Pancreas (tissue), 10 donors: ENCODE measurements around the gene ARL8A. TPM values are rescaled to one million over a fixed set of nuclear protein-coding genes. Genes with fewer than 3 reads are reported as not detected.

Experiments used
- ATAC-seq, 4 donors: fragments of 200-7000 bp; cut with Tn5 transposase; one replicate each; pipeline versions ENCODE4 v1.8.0 to v1.9.1; 2020; ENCODE audit warnings: mild to moderate bottlenecking in 4 of 4, moderate library complexity in 4 of 4
- DNase-seq, 6 donors: peaks; one replicate each; pipeline ENCODE4 v3.0.0-alpha.2; 2020
- FAIRE-seq: peaks from 2 replicates; lab custom pipeline; 2012; peaks lifted over from hg19 to GRCh38; lab: Jason Lieb, UNC
- H3K27ac ChIP-seq, 4 donors: fragments of 200-600 bp; sonication (generic); 1 replicate in 3 of 4; 2 replicates in 1 of 4; pipeline versions ENCODE4 v1.5.0 to v1.8.0; 2020
- H3K27me3 ChIP-seq, 4 donors: fragments of 200-600 bp; one replicate each; pipeline ENCODE4 v1.8.0; 2021
- H3K36me3 ChIP-seq, 3 donors: fragments of 200-600 bp; sonication (generic) in 1 of 3; one replicate each; pipeline versions ENCODE4 v1.5.0 to v1.8.0; 2020 to 2021
- H3K4me1 ChIP-seq, 3 donors: fragments of 200-600 bp; one replicate each; pipeline ENCODE4 v1.8.0; 2021
- H3K4me3 ChIP-seq, 4 donors: fragments of 200-600 bp; sonication (generic) in 2 of 4; one replicate each; pipeline versions ENCODE4 v1.5.0 to v1.8.0; 2020 to 2021
- H3K9me3 ChIP-seq, 4 donors: fragments of 200-600 bp; one replicate each; pipeline ENCODE4 v1.8.0; 2021
- WGBS, 2 donors: extraction: QIAGEN DNeasy Blood & Tissue Kit; methylation state at CpG; one replicate each; pipeline ENCODE4 v1.1.7; 2013; 5-methylcytosine and 5-hydroxymethylcytosine counted together
- intact Hi-C, 3 donors: fragments of 100-400 bp; cut with DNase I; formaldehyde crosslinking; loops; one replicate each; pipeline versions ENCODE4 v1.11.1 to v1.14.2; 2022
- polyA plus RNA-seq, 2 donors: library from polyadenylated mRNA; stranded (reverse); fragments of 200-250 nt; gene quantifications; one replicate each; pipeline ENCODE4 v1.2.3, GENCODE V29; 2013
- total RNA-seq, 6 donors: library from RNA; stranded (reverse); fragmentation: NEBNext Ultra II Directional in 4 of 6; extraction: Animal tissue kit (Norgen Biotek cat#: 25700) in 4 of 6; gene quantifications; one replicate each; pipeline versions ENCODE4 v1.2.1 to v1.2.4, GENCODE V29; 2021 to 2023
- TF ChIP-seq, protein P1 (sequence below), 4 donors: fragments of 200-600 bp; sonication (generic) in 3 of 4; IDR thresholded peaks; one replicate each; pipeline versions ENCODE4 v1.5.0 to v1.8.0; 2021; ENCODE audit warnings: antibody characterized with exemption in 4 of 4
- donor health status: healthy with polysubstance abuse.
- donor health status: DM: no; HTN: no; CAD: no; lungs with moderate emphysema.
- donor health status: DM: no; HTN: no; CAD: no.
- donor health status: control.
- donor health status: control.
- donor health status: Bipolar disorder and iron deficiency.
- donor health status: DM: yes; HTN: yes; CAD: no.
- donor health status: DM: no; HTN: no; CAD: no.
- donor health status: DM: no; HTN: no; CAD: no.
- donor health status: DM: yes; HTN: yes; CAD: no.

ARL8A gene
- total and polyA plus RNA-seq, 8 donors = 14.8 to 30.4 (median 22.1) TPM

- FAIRE-seq (no peak), DNase-seq (peak in 2 of 6 donors; percentile 42 to 46), ATAC-seq (peak; percentile 35 to 55 (median 50))
- intact Hi-C loops = no loop called here
- Histone ChIP-seq H3K4me1 (no peaks in the 10 kb centered on the region), H3K27ac (peak overlapping the region; percentile 51 to 72 (median 62)), H3K27me3 (no peaks in the 10 kb centered on the region), H3K9me3 (no peaks in the 10 kb centered on the region), H3K36me3 (peaks cover 0 to 4% (median 0%) of the 10 kb centered on the region in 3 donors), H3K4me3 (no peak overlapping the region)
- WGBS, 2 donors = 59 to 62% methylated on average over 12 of the region's 12 CpGs
- TF ChIP-seq, protein P1, sequence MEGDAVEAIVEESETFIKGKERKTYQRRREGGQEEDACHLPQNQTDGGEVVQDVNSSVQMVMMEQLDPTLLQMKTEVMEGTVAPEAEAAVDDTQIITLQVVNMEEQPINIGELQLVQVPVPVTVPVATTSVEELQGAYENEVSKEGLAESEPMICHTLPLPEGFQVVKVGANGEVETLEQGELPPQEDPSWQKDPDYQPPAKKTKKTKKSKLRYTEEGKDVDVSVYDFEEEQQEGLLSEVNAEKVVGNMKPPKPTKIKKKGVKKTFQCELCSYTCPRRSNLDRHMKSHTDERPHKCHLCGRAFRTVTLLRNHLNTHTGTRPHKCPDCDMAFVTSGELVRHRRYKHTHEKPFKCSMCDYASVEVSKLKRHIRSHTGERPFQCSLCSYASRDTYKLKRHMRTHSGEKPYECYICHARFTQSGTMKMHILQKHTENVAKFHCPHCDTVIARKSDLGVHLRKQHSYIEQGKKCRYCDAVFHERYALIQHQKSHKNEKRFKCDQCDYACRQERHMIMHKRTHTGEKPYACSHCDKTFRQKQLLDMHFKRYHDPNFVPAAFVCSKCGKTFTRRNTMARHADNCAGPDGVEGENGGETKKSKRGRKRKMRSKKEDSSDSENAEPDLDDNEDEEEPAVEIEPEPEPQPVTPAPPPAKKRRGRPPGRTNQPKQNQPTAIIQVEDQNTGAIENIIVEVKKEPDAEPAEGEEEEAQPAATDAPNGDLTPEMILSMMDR (IDR thresholded peaks at IDR 0.05) = no peak
Measured at GRCh38 chr1:202131956-202132821, 12.3 kb downstream of the ARL8A start.

DNA sequence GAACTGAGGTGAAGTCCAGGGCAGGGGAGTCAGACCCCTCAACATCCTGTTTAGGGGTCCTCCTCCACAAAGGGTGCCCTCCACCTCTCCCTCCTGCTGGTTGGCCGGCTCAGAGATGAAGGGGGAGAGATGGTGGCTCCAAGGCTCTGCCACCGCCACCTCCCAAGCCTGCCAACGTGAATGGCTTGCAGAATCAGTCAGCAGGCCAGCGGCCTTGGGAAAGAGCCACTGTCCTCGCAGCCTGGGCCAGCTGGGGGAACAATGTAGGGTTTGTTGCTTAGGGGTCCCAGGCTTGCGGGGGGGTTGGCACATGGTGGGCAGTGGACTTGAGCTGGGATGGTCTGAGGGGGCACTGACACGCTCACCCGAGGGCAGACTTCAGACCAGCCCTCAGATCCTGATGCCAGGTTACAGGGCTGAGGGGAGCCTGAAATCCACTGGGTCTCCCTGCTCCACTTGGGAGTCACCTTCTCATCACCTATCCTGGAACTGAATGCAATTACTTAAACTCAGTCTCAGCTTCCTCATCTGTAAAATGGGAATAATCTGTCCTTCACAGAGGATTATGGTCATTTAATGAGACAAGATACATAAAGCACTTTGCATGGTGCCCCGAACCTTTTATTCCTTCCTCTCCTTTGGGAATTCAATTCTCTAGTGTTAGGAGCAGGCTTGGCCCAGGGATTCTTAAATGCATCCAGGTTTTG lies 13.6 kb downstream of the ARL8A start:
- intact Hi-C loops = no loop called here
- H3K9me3 ChIP-seq = no peaks in the 10 kb centered on the region
- ATAC-seq (no peak), FAIRE-seq (no peak), DNase-seq (no peak)
- no peaks in the 10 kb centered on the region for H3K27me3 ChIP-seq
- H3K4me3 ChIP-seq = no peak overlapping the region
- H3K4me1 ChIP-seq = no peaks in the 10 kb centered on the region
- H3K36me3 ChIP-seq = no peaks in the 10 kb centered on the region
- TF ChIP-seq, protein P1 (IDR thresholded peaks at IDR 0.05) = no peak
- WGBS, 2 donors = 50 to 57% methylated on average over 9 of the region's 9 CpGs
- H3K27ac ChIP-seq = no peak overlapping the region

- Histone ChIP-seq H3K27ac (no peak overlapping the region), H3K4me1 (no peaks in the 10 kb centered on the region), H3K4me3 (no peak overlapping the region), H3K36me3 (no peaks in the 10 kb centered on the region), H3K27me3 (no peaks in the 10 kb centered on the region), H3K9me3 (no peaks in the 10 kb centered on the region)
- ATAC-seq (no peak), FAIRE-seq (no peak), DNase-seq (no peak)
- intact Hi-C loops = no loop called here
- TF ChIP-seq, protein P1 (IDR thresholded peaks at IDR 0.05) = no peak
- WGBS, 2 donors = 48 to 51% methylated on average over 7 to 11 of the region's 11 CpGs
Measured at GRCh38 chr1:202130297-202130721, 14.2 kb downstream of the ARL8A start.

GRCh38 chr1:202129453-202130296 lies 14.9 kb downstream of the ARL8A start:
- Histone ChIP-seq H3K4me3 (no peak overlapping the region), H3K4me1 (no peaks in the 10 kb centered on the region), H3K27me3 (no peaks in the 10 kb centered on the region), H3K9me3 (no peaks in the 10 kb centered on the region), H3K36me3 (no peaks in the 10 kb centered on the region), H3K27ac (no peak overlapping the region)
- intact Hi-C loops = loop anchor here in 1 of 3 donors (5.0 kb wide), 1 partner anchor 232 kb away; no protein-coding TSS in a partner anchor
- DNase-seq = no peak
- TF ChIP-seq, protein P1 (IDR thresholded peaks at IDR 0.05) = no peak
- whole genome bisulfite sequencing, 2 donors = 73 to 75% methylated on average over 8 of the region's 8 CpGs
- ATAC-seq = no peak
- FAIRE-seq = no peak
